GM18870 (cell line): ENCODE measurements around the gene OSER1.

Experiments used
- ATAC-seq: cut with Tn5 transposase; IDR thresholded peaks from one replicate; pipeline ENCODE4 v1.9.1; 2021; ENCODE audit warnings: moderate library complexity; ENCODE audit not compliant: unreplicated experiment

OSER1 gene

DNA sequence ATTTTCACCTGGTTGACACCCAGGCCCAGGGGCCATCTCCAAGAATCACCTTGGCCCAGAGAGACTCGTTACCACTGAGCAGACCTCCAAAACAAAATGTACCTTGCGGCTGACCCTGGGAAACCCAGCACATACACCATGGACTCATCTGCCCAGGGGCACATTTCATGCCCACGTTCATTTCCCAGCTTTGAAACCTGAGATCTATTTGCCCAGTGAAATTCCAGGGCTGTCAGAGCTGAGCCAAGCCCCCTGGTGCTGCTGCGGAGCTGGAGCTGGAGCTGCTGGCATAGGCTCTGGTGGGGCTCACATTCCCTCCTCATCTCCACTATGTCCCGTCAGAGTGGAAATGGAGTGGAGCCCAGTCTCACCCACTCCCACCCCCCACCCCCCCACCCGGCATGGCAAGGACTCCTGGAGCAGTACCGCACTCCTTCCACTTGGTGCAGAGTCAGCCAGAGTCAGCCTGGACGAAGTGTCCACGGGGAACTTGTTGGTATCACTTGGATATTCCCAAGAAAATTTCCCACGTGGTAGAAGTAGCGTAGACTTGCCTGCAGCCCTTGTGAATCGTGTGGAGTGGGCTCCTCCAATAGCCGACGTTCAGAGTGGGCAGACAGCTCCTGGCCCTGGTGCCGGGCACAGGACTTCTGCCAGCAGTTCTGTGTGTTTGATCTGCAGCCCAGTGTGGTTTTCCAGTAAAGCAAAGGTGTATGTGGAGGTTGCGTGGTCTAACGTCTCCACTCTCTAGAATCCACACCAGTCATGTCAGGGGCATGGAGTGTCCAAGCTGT lies 18.1 kb upstream of the OSER1 start:
- ATAC-seq, result no peak

DNA sequence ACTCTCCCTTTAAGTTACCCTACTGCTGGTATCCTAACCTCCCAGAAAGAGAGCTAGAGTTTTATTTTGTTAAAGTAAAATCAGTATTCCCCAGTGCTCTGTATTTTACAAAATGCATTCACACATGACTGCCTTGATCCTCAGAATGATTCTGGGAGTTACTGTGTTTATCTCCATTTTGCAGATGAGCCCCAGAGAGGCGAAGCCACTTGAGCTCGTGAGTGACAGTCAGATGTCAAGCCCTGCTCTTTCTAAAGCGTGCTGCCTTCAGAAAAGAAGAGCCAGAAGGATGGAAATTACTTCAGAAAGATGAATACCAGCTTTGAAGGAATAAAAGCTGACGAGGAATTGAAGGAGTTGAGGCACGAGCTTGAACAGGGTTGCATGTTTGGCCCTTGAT lies 14.1 kb upstream of the OSER1 start:
- ATAC-seq, result no peak

DNA sequence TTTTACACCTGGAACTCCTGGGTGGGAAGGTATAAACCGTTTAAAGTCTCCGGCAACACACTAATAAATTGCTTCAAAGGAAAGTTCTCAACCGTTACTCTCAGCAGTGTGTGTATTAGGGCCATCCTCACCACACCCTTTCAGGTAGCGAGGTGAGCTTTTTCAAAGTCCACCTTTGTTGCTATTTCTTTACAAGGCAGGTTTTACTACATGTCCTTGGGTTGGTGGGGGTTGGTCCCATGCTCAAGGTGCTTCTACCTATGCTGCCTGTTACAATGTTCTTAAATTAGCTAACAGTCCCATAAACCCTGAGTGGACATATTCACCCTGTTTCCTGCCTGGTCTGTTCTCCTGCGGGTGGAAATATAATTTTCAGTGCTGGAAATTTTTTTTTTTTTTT lies 13.2 kb upstream of the OSER1 start:
- no peak for ATAC-seq

DNA sequence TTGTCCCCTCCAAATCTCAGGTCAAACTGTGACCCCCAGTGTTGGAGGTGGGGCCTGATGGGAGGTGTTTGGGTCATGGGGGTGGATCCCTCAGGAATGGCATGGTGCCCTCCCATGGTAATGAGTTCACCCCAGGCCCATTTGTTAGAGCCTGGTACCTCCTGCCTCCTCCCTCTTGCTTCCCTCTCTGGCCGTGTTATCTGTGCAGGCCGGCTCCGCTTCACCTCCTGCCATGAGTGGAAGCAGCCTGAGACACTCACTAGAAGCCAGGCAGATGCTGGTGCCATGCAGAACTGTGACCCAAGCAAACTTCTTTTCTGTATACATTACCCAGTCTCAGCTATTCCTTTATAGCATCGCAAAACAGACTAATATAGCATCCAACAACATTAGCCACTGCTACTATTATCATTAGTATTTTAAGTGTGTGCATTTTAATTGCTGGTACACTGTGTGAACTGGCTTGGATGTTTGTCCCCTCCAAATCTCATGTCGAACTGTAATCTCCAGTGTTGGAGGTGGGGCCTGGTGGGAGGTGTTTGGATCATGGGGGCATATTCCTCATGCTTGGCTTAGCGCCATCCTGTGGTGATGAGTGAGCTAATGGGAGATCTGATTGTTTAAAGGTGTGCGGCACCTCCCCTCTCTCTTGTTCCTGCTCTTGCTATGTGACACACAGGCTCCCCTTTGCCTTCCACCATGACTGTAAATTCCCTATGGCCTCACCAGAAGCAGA lies 12.2 kb upstream of the OSER1 start:
- no peak for ATAC-seq

DNA sequence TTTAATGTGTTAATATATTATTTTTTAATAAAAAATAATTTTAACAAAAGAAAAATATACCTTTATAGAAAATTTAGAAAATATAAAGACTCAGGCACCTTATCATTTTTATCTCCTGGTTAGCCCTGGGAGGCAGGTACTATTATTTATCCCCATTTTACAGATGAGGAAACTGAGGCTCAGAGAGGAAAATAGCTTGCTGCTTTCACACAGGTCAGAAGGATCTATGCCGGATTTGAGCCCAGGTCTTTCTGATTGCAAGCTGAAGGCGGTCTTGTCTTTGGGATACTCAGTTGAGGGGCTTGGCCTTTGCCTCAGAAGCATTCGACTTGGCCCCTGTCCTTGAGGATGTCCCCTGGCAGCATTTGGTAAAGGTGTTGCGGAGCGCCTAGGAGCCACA lies 11.5 kb upstream of the OSER1 start:
- no peak for ATAC-seq

DNA sequence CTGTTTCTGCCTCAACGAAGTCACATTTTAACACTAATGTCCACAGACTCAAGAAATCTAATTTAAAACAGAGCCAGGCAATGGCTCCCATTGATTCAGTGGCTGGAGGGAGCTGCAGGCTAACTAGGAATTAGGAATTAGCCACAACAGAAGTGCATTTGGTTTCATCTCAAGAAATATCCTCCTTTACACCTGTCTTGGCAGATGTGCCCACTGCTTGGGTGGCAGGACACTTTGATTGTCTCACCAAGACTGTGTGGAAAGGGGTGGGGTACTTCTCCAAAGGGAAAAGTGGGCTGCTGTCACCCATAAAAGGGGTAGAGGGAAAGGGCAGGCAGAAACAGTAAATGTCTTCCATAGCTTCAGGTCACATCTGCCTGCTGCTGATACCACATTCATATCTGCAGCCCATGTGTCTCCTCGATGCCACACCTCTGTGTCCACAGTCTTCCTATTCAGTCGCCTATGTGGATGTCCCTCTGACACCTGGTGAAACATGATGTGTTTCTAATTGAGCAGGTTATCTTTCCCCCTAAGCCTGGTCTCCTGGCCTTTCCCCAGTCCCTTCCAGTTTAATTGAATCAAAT lies 10.9 kb upstream of the OSER1 start:
- ATAC-seq, result no peak

DNA sequence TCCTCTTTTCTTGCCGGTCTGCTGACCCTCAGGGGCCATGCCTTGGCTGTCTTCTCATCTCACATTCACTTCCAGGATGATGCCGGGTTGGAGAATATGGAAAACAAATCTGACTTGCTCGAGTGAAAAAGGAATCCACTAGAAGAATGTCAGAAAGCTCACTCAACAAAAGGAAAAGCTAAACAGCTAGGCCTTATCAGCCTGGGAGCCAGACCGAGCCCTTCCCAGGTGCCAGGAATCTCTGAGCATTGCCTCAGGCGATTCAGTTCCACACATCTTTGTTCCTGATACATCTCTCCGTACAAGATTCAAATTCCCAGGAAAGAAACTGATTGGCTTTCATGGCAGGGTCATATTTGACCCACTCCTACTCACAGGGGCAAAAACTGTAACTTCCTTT lies 9.2 kb upstream of the OSER1 start:
- ATAC-seq, result no peak

DNA sequence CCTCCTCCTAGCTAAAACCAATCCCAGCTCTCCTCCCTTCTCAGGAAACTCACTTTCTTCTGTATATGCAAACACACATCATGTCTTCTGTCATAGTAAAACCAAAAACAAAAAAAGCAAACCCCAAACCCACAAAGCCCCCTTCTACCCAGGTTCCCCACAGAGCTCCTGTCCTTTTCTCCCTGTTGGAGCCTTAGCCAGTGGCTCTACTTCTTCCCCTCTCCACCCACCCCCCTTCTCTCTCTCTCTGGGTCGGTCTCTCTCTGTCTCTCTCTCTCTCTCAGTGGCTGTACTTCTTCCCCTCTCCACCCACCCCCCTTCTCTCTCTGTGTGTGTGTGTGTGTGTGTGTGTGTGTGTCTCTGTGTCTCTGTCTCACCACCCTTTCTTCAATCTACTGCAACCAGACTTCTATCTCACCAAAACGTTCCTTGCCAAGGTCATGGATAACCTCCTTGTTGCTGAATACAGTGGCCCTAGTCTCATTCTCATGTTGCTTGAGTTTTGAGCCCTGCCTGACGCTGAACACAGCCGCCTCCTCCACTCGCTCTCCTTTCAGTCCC lies 8.7 kb upstream of the OSER1 start:
- ATAC-seq, result no peak

DNA sequence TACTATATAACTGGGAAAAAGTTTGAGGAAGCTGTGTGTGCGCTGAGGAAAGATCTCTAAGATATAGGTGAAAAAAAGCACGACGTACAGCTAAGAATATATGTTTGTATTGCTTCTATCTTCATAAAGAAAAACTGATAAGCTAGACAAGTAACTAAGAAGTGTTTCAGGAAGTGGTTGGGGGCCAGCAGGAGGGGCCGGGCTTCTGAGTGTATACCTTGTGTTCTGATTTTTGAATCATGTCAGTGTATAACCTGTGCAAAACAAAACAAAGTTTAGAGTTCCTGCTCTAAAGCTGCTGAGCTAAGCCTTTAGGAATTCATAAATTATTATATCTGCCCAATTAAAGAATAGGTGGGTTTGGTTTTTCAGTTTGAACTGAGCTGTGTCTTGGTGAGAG lies 7.9 kb upstream of the OSER1 start:
- ATAC-seq, result no peak

DNA sequence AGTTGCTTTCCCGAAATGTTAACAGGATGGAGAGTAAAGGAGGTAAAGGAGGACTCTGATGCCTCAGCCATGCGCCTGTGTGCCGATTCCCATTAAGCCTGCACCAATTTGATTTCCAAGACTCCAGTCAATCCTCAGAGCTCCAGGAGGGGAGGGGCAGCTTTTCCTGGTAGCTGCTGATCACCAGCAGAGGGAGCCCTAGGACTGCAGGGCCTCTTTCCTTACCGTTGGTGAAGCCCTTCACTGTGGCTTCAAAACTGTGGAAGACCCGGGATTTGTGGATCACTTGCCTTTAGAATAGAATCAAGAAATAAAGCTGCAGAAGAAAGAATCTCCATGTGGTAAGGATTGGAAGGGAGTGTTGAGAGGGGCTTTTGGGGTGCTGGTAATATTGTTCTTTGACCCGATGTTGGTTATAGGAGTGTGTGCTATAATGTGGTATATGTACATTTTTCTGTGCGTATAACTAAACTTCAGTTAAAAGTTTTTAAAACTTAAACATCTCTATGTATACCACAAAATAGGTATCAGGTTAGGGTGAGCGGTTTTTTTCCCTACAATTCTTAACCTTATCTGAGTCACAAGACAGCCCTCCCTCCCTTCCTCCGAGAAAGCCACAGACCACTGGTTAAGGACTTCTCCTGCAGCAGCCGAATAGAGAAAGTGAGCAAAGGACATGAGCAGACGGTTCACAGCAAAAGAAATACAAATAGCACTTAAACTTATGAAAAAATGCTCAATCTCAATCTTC lies 6.9 kb upstream of the OSER1 start:
- no peak for ATAC-seq

DNA sequence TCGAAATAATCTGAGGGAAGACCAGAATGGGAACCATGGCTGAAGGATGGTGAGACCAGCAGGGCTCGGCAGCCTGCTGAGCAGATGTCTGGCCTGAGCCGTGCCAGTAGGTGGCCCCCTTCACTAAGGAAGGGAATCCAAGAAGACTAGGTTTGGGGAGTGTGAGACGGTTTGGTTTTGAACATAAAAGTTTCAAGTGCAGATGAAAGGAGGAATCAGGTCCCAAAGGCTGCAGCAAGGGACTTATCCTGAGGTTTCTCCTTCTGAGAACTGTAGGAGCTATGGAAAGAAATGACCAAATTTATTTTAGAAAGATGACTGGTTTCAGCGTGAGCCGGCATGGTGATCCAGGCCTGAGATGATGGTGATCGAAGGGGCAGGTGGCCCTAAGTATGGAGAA lies 4.6 kb upstream of the OSER1 start:
- no peak for ATAC-seq

DNA sequence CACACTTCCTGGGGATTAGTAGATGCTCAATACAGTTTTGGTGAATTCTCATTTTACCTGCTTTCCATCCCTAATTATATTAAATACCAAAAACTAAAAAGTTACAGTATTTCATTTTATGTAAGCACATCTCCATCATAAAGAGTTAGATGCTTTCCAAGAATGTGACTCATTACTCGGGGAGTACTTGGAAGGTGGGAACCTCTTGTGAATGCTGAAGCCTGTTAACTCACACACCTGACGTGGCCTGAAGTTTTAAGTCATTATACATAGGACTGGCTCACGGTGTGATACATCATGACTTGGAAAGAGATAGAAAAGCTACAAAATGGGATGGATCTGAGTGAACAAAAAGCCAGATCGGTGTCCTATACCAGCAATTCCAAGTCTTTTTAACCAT lies 2.2 kb upstream of the OSER1 start:
- ATAC-seq, result no peak

DNA sequence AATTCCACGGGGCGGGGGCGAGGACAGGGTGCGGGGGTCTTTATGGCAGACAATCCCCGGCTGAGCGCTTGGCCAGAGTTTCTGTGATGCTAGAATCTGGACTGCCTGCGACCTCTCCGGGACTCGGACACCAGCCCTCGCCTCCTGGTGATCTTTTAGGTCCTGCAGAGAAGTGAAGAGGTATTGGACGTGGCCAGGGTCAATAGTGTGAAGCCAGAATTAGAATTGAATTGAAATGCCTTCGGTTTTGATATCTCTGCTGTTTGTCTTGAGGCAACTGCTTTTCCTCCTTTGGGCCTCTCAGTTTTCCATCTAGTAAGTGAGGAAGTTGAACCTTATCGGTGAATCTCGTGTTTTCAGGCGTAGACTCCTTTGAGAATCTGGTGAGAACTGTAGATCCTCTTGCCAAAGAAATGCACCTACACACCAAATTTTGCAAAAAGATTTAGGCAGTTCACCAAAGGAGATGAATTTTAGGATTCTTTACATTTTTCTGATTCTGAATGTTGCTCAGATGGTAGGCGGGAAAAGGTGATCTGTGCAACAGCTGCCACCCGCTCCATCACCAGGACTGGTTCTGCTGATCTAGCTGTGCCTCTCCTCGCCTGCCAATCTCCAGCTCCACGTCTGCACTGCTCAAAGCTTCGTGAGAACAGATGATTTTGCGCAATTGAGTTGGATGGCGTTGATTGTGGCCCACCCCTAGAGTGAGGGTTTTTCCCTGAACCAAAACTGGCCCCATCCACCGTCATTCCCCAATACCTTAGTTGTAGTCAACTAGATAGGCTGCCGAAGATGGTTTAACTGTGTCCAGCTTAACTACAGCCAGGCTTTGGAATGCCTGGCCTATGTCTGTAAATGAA lies 837 bp upstream of the OSER1 start:
- ATAC-seq, result no peak

DNA sequence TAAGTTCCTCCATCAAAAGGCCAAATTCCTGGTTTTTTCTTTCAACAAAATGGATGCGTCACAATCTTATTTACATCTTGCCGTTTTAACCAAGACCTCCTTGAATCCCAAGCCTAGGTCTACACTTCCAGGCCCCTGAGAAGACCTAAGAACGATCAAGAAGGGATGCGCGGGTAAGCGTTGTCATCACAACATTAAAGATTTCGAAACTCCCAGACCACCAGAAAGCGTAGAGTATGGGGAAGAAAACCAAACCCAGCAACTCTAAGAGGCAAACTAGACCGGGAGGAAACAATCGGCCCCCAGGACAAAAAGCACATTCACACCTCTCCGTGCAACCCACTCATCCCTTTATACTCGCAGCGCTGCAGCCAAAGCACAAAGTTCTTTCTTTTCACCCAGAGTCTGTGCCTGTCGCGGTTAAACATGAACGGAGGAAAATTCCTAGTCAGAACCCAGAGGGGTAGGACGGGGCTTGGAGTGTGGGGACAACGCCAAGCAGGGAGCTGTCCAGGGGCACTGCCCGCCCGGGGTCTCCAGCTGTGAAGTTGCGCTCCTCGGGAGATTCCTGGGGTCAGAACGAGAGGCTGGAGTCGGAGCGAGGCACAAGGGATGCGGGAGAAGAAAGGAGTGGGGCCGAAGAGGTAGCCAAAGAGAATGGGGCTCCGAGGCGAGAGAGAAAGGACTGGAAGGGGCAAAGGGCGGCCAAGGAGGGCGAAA lies 725 bp downstream of the OSER1 start:
- peak; percentile 3 for ATAC-seq

DNA sequence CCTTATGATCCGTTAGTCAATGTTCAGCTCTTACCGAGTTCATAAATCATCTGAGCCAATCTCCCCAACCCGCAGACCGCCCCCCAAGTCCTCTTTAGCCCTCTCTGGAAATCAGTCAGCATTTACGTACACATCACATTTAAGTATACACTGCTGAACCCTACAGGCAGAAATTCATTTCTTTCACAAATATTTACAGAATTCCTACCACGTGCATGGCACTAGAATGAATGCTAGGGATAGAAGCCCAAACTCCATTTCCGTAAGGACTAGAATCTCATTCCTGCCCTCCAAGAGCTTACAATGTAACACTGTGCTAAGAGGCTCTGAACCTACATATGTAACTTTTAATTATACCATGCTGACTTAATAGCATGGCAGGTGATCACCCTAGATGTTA lies 1.8 kb downstream of the OSER1 start:
- no peak for ATAC-seq

DNA sequence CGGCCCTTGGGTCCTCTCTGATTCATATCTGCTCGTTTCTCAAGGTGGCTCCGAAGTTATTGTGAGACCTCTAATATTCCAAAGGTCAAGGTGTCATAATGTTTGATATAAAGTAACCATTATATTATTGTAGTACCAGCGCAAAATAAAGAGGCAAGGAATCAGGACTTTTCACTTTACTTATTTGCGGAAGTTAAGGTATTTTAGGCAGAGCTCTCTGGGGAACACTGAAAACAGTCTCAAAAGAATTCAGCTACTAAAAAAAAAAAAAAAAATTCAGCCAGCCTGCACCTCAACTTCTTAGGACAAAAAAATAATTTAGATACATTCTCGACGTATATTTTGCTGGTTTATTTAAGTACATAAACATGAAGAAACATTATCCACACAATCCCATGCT lies 2.4 kb downstream of the OSER1 start:
- no peak for ATAC-seq

DNA sequence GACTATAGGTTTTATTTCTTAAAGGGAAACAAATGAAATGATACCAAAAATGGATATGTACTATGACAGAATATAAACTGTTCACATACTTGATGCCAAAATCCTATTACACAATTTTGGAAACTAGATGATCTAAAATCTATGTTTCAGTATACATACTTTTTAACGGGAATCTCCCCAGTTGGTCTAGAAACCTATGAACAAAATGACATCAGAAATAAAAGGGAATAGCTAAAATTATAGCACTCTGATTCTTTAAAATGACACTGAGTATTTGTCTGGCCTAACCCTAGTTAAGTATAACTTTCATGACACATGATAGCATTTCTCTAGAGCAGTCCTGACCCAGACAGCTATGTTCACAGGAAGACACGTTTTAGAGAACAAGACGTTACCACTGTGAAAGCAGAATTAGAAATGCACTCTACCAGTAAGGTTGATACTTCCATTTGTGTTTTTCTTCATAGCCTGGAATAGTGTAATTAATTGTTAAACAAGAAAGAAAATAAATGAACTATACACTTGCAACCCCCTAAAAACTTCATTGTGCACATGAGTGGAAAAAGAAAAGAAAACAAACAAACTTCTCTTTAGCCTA lies 3.3 kb downstream of the OSER1 start:
- ATAC-seq, result no peak

DNA sequence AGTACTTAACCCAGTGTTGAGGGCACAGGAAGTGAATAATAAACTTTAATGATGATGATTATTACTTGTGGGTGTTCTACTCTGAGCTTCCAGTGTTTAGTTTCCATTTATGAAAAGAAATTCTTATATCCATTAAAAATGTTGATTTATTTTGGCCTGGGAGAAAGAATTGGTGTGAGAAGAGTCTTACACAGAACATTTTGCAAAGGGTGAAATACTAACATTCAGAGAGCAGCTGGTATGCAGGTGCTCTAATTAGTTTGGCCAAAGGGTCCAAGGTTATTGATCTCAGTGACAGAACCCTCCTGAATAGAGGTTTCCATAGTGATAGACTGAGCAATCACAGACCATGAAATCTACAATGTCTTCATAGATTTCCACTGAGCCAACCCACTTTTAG lies 4.4 kb downstream of the OSER1 start:
- no peak for ATAC-seq

DNA sequence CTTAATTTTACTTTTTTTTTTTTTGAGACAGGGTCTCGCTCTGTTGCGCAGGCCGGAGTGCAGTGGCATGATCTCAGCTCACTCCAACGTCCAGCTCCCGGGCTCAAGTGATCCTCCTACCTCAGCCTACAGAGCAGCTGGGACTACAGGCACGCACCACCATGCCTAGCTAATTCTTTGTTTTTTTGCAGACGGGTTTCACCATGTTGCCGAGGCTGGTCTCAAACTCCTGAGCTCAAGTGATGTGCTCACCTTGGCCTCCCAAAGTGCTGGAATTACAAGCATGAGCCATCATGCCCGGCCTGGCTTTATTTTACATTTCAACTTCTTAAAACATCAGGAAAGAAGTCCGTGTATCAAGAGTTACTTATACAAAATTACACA lies 5.7 kb downstream of the OSER1 start:
- ATAC-seq, result no peak
